HG03565 (cell line): ENCODE measurements around the gene KHDC4.

Experiments used
- ATAC-seq: cut with Tn5 transposase; IDR thresholded peaks from one replicate; pipeline ENCODE4 v1.9.1; 2021; ENCODE audit warnings: mild to moderate bottlenecking, moderate library complexity; ENCODE audit not compliant: unreplicated experiment

Gene KHDC4

DNA sequence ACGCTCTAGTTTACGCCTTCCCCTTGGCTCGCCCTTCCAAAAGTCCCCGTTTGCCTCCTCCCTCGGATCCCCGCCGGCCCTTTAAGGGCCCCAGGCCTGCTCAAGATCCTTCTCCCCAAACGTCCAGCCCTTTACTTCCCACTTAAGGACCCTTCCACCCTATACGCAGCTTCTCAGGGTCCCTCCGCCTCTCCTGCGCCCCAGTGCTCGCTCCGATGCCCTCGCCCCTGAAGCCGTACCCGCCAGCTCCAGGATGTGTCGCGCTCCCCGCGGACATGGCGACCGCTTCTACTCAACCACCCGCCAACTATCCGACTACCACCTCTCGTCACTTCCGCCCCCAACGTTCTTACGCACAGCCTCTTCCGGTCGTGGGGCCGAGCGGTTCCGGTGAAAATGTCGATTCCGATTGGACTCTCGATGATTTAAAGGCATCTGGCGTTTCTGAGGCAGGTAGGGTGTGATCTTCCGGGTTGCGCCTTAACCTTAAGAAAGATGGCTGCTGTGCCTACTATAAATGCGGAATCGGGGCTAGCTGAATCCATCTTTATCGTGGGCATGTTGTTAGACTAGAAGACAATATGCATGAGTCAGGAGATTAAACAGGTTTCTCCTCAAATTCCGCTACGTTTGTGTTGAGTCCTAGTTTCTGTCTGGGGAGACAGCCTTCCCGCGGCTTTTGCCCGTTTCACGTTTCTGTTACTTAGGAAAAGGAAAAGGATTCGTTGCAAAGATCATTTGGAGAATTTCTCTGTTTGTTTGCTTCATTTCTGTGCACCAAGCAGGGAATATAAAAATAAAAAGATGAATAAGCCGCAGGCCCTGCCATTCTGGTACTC, at the start of gene KHDC4:
Gene KHDC4, minus strand, starts transcription at position 317 of the 839 bp plus-strand sequence. Its CDS starts 40 bp downstream, at position 277.
- peak; percentile 74 for ATAC-seq

GRCh38 chr1:155983191-155984024, 49.2 kb upstream of the KHDC4 start:
- ATAC-seq: no peak

- no peak for ATAC-seq
Measured at GRCh38 chr1:155982106-155982505, 47.9 kb upstream of the KHDC4 start.

- ATAC-seq: no peak
Measured at GRCh38 chr1:155981266-155982088, 47.3 kb upstream of the KHDC4 start.

GRCh38 chr1:155979597-155980343, 45.6 kb upstream of the KHDC4 start:
- no peak for ATAC-seq

- ATAC-seq: no peak
Measured at GRCh38 chr1:155978973-155979429, 44.8 kb upstream of the KHDC4 start.

DNA sequence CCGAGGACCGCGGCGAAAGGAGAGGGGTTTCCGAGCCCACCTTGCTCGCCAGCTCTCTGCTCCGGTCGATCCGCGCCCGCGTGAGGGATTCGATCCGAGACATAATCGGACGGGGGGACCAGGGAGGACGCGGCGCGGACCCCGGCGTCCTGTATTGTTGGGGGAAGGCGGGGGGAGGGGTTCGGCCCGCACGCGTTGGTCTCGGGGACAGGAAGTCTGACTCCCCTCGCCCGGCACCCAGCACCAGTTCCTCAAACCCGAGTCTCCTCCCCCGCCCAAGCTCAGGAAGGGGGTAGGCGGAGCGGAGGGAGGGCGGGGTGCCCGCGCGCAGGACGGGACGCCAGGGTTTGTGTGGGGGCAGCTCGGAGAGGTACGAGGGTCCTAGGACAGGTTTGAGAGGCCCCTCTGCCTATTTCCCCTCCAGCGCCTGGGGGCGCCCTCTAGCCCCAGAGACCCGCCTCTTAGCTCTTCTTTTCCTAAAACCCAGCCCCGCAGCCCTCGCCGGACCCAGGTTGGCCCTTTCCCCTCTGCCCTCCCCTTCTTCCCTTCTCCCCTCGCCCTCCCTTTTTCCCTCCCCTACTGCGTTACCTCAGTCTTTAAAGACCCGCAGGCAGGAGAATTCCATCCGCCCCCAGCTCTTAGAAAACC, 44.2 kb upstream of the KHDC4 start, which contains the start of gene ARHGEF2:
Gene ARHGEF2, minus strand, starts transcription at position 223 of the 648 bp plus-strand sequence. Its CDS starts 120 bp downstream, at position 103.
- no peak for ATAC-seq

DNA sequence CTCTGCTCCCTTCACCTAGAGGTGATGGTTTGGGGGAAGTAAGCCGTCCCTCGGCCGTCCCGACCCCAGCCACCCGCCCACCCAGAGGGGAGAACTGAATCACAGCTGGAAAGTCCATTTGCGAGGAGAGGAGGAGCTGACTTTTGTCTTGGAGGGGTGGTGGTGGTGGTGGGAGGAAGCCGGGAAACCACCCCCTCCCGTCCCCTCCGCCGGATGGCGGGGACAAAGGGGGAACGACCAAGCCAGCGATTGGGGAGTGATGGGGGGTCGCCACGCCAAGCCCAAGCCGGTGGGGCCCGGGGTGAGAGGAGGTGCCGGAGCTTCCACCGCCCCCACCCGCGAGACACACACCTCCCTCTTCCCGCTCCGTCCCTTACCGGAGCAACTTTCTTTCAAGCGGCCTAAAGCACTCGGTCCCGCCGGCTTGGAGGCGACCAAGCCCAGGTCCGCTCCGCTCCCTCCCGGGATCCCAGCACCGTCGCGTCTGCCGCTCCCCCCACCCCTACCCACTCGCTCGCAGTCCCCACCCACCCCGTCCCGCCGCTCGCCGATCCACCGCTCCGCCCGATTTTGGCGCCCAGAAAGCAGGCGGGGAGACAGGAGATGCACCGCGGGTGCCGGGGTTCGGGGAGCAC, 43.6 kb upstream of the KHDC4 start:
- ATAC-seq: no peak

DNA sequence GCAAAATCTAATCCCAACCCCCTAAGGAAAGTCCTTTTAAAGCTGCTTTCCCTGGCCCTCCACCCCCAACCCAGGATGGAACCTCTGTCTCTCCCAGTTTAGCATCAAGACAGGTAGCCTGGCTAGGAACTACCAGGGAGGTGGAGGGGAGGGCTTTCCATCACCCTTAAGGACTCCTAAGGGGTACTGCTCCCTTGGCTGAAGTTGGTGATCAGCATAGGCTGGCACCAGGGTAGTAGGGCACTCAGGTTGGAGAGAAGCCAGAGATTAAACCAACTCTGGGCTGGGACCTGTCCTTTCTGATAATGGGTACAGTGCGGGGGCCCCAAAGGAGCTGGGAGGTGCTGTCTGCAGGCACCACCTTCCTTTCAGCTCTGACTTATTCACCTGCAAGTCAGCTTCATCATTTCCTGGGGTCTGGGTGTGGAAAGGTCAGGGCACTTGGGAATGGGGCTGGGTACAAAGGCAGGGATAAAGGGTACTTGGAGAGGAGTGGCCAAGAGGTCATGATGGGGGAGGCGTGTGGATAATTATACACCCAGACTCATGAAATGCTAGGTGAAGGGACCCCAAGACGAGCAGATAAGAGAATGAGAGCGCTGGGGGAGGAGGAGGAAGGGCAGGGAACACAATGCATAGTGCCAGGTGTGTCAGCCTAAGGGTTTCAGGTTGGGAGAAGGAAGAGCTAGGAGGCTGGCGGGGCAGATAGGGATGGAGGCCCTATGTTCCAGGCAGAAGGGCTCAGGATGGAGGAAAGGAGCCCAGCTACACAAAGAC, 42.9 kb upstream of the KHDC4 start:
- ATAC-seq: no peak

DNA sequence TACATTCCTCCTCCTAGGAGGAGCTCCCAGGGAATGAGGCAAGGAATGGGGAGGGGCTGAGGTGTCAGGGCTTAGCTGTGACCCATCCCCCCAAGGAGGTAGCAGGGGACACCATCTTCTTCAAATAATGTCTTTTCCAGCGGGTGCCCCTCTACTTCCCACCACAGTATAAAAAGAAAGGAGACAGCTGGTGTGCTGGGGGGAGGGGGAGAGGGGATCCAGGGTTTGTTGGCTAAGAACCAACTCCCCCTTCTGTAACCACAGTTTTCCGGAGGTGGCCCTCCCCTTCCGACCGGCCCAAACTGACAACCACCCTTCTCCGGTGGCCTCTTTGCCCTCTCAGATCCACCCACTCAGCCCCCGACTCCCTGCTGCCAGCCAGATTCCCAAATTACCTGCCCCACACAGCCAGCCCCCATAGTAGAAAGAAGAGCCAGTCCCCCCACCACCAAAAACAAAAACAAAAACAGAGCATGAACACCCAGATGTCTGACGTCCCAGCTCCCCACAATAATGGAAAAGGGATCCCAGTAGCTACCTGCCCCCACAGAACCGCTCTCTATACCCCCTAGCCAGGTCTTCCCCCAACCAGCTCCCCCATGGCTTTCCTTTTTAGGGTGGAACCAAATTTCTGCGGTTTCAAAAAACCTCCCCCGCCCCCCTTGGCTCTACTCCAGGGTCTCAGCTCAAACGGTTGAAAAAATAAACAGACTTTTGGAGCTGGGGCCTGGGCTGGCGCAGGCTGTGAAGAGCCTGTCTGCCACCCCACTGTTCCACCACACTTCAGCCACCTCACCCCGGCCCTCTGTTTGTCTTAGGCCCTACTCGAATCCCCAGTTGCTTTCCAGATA, 42.1 kb upstream of the KHDC4 start:
- no peak for ATAC-seq

GRCh38 chr1:155975375-155976061, 41.3 kb upstream of the KHDC4 start:
- ATAC-seq: no peak

DNA sequence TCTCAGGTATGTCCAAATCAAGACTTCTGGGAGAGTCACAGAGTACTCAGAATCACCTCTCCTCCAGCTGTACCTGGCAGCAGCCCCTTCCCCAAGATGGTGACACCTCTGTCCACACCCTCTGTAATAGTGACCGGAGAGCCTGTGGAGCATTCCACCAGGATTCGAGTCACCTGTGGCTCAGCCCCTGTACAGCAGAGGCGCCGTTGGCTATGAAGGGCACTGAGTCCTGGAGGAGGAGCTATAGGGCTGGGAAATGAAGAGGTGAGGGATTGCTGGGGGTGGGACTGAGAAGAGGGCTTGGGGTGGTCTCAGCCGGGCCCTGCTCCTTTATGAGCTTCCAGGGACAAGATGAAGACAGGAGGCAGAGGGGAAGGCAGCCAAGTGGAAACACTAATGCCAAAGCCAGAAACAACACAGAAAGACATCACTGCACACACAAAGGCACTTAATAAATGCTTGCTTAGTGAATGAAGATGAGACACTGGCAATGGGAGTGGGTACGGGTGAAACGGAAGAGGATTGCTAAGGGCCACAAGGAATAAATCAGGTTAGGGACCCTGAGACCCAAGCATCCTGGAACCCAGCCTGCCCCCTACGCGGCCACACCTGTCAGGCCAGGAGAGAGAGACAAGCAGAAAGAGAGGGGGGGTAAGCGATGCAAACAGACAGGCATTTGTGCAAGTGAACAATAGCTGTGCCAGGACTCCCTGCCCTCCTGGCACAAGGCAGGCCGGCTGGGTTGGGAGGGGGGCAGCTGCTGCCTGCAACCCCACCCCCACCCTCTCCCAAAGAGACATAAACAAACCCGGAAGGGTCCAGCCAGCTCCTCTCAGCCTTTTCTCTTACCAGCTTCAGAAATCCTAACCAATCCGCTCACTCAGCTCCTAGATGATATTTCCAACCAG, 40.2 kb upstream of the KHDC4 start:
- no peak for ATAC-seq

- no peak for ATAC-seq
Measured at GRCh38 chr1:155973723-155974122, 39.5 kb upstream of the KHDC4 start.

- no peak for ATAC-seq
Measured at GRCh38 chr1:155971910-155972809, 37.9 kb upstream of the KHDC4 start.
